BJ (cell line): ENCODE results near the gene NUDT16L1. TPM values are rescaled to one million over a fixed set of nuclear protein-coding genes. Genes with fewer than 3 reads are reported as not detected.

Source experiments
- CTCF ChIA-PET: fragments of 350-600 bp; formaldehyde crosslinking; extraction: SDS; loops from one replicate; lab custom pipeline; 2021; ENCODE audit warnings: antibody characterized with exemption, inconsistent platforms; lab: Yijun Ruan, JAX
- POLR2A ChIA-PET: fragments of 300-600 bp; sonication (Branson Sonifier 250); formaldehyde crosslinking; extraction: SDS; loops from one replicate; lab custom pipeline; 2021; ENCODE audit warnings: antibody characterized with exemption; lab: Charles Lee
- DNase-seq: peaks from one replicate; pipeline ENCODE4 v3.0.0-alpha.2; 2011; ENCODE audit warnings: low read depth
- H3K27me3 ChIP-seq: 2 replicates; pipeline ENCODE4 v1.6.0; 2011; ENCODE audit warnings: low read length; ENCODE audit not compliant: control insufficient read depth, insufficient read depth
- H3K36me3 ChIP-seq: 2 replicates; pipeline ENCODE4 v1.5.1; 2011; ENCODE audit warnings: low read length; ENCODE audit not compliant: control insufficient read depth, insufficient read depth
- H3K4me3 ChIP-seq: 2 replicates; pipeline ENCODE4 v1.5.1; 2011; ENCODE audit warnings: low read depth, mild to moderate bottlenecking, control low read depth, low read length
- CTCF ChIP-seq: IDR thresholded peaks from 2 replicates; pipeline ENCODE4 v1.5.1; 2011; ENCODE audit warnings: low read depth, mild to moderate bottlenecking, control low read depth, inconsistent platforms, low read length, moderate library complexity; ENCODE audit not compliant: insufficient read depth
- polyA plus RNA-seq: library from polyadenylated mRNA; depleted of rRNA; stranded (reverse); fragments of >200 nt; gene quantifications from 2 replicates; pipeline ENCODE4 v1.2.3, GENCODE V29; 2011

Gene NUDT16L1
- polyA plus RNA-seq, 1 experiment = 33.3 TPM

- ChIA-PET POLR2A (no interaction called here), CTCF (no interaction called here)
- H3K4me3 ChIP-seq = no peak overlapping the region
- no peak for TF ChIP-seq CTCF
- no peak for DNase-seq
- H3K36me3 ChIP-seq = peaks cover 20% of the 10 kb centered on the region
- H3K27me3 ChIP-seq = no peaks in the 10 kb centered on the region
Measured at GRCh38 chr16:4728676-4729075, 35.3 kb downstream of the NUDT16L1 start.

GRCh38 chr16:4729876-4730275 lies 36.5 kb downstream of the NUDT16L1 start:
- CTCF ChIA-PET = no interaction called here

GRCh38 chr16:4733211-4733742 lies 39.9 kb downstream of the NUDT16L1 start:
- POLR2A ChIA-PET = no interaction called here
- TF ChIP-seq CTCF = no peak
- CTCF ChIA-PET = no interaction called here

More at GRCh38 chr16:4729876-4730275, 36.5 kb downstream of the NUDT16L1 start:
- Histone ChIP-seq H3K4me3 (no peak overlapping the region), H3K36me3 (peaks cover 16% of the 10 kb centered on the region), H3K27me3 (no peaks in the 10 kb centered on the region)
- no peak for DNase-seq
- POLR2A ChIA-PET = no interaction called here
- TF ChIP-seq CTCF = no peak

GRCh38 chr16:4733747-4734062 lies 40.3 kb downstream of the NUDT16L1 start:
- Histone ChIP-seq H3K36me3 (peaks cover 2% of the 10 kb centered on the region), H3K27me3 (no peaks in the 10 kb centered on the region), H3K4me3 (peak overlapping the region; percentile 86)
- CTCF ChIA-PET = interaction anchor here (0.6 kb wide), 1 partner anchor 75 kb away, joined by 3 read pairs; no protein-coding TSS in a partner anchor
- DNase-seq = no peak
- no peak for TF ChIP-seq CTCF
- POLR2A ChIA-PET = interaction anchor here (0.7 kb wide), 1 partner anchor 69 kb away, joined by 5 read pairs; the partner anchor contains the start of gene ROGDI

More at GRCh38 chr16:4733211-4733742, 39.9 kb downstream of the NUDT16L1 start:
- DNase-seq = no peak
- H3K4me3 ChIP-seq = peak overlapping the region; percentile 86
- peaks cover 4% of the 10 kb centered on the region for H3K36me3 ChIP-seq
- no peaks in the 10 kb centered on the region for H3K27me3 ChIP-seq

- H3K36me3 ChIP-seq = peaks cover 1% of the 10 kb centered on the region; the same call in 1 of the 2 replicates
- POLR2A ChIA-PET = interaction anchor here (0.6 to 0.7 kb wide), 2 partner anchors 68 to 209 kb away, joined by 3 to 5 read pairs; partner anchors contain the start of gene ROGDI
- no peaks in the 10 kb centered on the region for H3K27me3 ChIP-seq
- H3K4me3 ChIP-seq = peak within 1 kb of the TSS; percentile 86
- TF ChIP-seq CTCF = no peak
- DNase-seq = peak; percentile 89
- CTCF ChIA-PET = interaction anchor here (0.6 to 1.3 kb wide), 4 partner anchors 13 to 331 kb away, joined by 3 to 5 read pairs (median 4); no protein-coding TSS in a partner anchor
Measured at GRCh38 chr16:4734063-4734729, 40.8 kb downstream of the NUDT16L1 start, which contains the start of the genes ANKS3 and DNAAF8. TSS of gene ANKS3 (minus strand) at chr16:4734271. CDS start at chr16:4730149, 4,122 bp downstream. TSS of gene DNAAF8 (plus strand) at chr16:4734537. CDS start at chr16:4736515, 1,978 bp downstream.
